Fibroblast of skin of scalp (primary cell): ENCODE measurements around the gene ANGPTL1.
A peak's percentile ranks its signal among the peaks of the same experiment; 100 is the strongest.
"Not testable (repeated sequence)": the region's sequence is repeated elsewhere in the genome, so short reads cannot be mapped to it uniquely, and the experiment has no call there.

ENCODE experiments used
- DNase-seq: peaks from one replicate; pipeline ENCODE4 v3.0.0-alpha.2; 2013

ANGPTL1 gene

DNA sequence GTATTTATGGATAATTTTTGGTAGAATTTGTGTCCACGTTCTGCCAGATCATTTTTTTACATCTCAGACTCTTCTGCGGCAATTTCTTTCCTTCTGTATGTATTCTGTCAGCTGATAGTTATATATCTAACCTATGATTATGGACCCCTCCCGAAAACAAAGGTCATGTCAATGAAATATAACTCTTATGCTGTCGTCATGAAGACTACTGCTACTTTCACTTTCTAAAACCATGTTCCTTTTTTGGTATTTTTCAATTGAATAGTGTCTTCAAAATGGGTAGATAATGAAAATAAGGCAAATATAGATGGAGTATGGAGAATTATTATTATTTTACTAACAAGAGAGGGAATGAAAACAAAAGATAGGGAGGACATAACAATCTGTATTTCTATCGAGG, 3.2 kb downstream of the ANGPTL1 start:
- DNase-seq: no peak

DNA sequence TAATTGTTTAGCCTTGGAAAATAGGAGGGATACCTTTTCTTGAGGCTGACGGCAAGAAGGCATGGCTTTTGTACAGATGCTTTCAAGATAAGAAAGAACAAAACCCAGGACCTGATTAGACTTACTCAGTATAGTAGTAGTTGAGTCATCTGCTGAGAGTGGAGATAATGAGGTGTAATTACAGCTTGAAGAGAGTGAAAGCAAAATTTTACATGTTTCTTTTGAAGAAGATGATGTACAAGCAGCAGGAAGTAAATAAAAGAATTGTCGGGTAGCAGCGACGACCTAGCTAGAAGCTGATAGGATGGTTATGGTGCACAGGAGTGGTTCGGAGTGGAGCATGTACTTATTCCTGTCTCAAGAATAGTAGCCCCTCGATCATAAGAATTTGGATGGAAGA, 6.6 kb downstream of the ANGPTL1 start:
- no peak for DNase-seq

DNA sequence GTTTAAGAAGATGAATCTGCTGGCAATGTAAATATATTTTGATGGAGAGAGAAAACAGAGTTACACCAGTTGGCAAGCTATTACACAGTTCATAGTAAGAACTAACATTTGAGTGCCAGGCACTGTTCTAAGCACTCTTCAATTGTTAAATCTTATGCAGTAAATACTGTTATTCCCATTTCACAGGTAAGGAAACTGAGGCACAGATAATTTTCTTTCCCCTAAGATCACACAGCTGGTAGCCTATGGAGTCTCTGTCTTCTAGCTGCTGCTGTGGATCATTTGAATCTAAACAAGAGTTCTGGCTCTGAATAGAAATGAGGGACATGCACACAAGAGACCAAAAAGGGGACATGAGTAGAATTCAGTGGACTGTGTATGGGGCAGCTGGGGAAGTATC, 8.0 kb downstream of the ANGPTL1 start:
- DNase-seq: no peak

DNA sequence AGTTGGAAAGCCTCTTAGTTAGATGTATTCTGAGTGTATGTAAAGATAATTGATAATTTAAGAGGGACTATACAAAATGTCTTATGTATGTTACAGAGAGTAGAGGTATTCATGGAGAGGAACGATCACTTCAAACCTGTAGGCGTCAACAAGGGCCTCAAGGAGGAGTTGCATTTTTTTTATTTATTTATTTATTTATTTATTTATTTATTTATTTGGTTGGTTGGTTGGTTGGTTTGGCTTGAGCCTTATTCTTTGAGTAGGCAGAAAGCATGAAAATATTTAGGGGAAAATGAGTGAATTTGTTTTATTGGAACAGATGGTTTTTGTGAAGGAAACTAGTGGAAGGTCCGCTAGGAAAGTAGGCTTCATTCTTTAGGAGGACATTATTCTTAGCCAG, 8.5 kb downstream of the ANGPTL1 start:
- no peak for DNase-seq

DNA sequence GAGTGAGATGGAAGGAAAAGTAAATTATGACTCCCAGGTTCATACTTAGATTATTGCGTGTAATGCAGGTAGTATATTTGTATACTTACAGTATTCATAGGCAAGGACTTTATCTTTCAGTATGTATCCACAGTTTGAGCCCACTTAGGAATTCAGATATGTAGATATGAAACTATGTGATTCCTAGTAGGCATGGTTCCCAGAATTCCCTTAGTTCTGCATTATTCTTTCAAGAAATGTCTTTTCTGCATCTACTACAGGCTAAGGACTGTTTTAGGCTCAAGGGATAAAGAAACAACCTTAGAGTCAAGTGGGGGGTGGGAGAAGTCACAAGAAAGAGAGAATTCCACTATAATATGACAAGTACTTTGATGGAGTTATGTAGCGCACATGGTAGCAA, 13.8 kb downstream of the ANGPTL1 start:
- no peak for DNase-seq

DNA sequence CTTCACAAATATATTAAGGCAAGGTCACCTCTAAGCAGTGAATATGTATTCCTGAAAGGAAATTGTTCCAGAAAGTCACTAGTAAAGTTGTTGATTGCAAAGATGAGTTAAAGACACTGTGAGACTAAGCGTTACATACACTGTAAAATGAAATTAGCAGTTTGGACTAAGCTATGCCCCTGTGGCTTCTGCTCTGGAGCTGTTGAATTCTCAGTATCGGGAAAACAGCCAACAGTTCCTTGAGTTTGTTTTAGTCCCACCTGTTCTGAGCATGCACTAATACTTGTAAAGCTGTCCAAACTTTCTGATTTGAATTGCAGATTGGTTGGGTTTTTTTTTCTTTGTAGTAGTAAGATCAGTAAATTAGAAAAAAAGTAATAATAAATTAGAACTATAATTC, 21.0 kb downstream of the ANGPTL1 start:
- no peak for DNase-seq

DNA sequence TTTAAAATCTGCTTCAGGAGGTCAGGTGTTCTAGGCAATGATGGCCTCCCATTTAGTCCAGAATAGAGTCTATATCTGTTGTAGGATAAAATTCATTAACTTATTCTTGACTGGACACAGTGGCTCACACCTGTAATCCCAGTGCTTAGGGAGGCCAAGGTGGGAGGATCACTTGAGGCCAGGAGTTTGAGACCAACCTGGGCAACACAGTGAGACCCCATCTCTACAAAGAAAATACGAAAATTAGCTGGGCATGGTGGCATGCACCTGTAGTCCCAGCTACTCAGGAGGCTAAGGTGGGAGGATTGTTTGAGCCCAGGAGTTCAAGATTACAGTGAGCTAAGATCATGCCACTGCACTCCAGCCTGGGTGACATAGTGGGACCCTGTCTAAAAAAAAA, 23.0 kb downstream of the ANGPTL1 start:
- DNase-seq: not testable (repeated sequence)

DNA sequence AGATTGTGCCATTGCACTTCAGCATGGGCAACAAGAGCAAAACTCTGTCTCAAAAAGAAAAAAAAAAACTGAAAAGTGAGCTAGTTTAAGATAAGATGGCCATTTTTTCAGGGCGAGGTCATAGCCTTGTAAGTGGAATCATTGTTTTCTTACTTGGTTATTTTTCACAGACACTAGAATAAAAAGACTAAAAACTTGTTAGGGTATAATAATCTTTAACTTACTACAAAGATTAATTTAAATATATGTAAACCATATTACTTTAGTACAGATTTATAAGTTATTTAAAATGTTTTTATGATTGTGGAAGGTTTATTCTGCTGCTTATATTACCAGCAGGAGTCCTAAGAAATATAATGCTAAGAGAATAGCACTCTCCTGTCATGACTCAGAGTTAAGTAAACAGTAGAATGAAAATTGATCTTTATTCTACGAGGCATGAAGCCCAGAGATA, 23.5 kb downstream of the ANGPTL1 start:
- DNase-seq: peak; percentile 63

DNA sequence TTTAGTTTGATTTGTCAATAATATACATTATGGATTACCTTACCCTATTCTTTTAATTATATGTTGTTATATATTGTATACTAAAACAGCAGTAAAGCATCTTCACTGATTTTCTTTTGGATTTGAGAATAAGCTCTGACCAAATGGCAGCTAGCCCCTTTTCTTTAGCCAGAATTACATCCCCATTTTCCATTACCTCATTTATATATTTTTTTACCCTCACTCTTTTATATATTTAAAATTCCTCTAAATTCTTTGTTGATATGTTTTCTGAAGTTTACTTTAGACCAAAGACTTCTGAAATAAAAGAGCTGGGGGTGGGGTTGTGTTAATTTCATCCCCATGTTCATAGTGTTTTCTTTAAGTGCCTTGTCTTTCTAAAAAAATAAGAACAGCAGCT, 24.6 kb downstream of the ANGPTL1 start:
- DNase-seq: no peak

DNA sequence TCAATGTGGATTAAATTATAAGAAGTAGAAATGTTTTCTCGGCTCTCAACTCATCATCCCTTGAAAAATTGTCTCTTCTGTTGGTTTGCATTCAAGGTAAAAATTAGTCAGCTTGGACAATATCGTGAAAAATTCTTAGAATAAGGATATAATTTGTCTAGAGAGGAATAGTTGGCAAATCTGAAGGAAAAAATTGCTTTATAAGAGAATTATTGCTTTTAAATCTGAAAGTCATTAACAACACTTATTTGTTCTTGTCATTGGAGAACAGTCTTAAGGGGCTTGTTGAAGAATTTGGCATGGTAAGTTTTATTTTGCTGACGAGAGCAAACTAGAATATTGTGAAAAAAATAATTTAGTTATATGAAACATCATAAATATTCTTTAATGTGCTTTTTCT, 26.4 kb downstream of the ANGPTL1 start:
- DNase-seq: no peak

DNA sequence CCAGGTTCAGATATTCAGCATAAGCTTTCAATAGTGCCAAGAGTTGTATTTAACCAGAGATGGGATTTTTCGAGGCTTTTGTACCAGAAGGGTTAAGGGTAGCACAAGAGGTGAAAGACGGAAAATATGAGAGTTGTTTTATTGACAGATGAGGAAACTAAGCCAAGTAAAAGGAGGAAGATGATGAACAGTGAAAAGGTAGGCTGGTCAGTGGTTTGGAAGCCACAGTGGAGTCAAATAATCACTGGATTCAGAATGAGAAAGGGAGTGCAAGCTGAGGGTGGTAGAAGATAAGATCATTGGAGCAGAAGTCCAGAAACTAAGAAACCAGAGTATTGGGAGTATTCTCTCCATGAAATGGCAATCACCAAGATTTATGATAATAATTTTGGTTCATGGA, 45.7 kb downstream of the ANGPTL1 start:
- no peak for DNase-seq

DNA sequence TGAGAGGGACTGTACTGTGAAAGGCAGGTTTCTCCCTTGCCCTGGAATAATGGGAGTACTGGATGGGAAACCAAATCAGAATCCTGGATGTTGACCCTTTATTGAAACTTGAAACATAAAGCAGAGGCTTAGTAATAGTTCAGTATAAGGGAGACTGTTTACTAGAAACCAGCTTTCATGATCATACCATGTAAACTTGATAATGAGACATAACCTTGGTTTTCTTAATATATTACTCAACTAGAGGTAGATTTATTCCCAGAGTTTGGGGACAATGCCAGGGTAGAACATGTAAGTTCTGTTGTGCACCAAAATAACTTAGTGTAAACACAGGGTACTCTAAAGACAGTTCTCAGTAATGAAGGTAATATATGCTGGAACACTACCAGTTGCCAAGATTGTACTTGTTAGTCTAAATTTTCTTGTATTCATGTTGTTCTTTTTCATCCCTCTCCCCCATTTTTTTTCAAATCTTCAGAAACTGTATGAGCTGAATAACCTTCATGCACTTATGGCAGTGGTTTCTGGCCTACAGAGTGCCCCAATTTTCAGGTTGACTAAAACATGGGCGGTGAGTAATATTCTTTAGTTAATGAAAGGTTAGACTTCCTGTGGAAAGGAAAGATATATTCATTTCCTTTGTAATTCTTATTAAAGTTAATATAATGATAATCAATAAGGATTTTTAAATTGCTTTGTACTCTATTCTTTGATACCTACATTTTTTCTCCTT, 49.6 kb downstream of the ANGPTL1 start:
- DNase-seq: no peak

DNA sequence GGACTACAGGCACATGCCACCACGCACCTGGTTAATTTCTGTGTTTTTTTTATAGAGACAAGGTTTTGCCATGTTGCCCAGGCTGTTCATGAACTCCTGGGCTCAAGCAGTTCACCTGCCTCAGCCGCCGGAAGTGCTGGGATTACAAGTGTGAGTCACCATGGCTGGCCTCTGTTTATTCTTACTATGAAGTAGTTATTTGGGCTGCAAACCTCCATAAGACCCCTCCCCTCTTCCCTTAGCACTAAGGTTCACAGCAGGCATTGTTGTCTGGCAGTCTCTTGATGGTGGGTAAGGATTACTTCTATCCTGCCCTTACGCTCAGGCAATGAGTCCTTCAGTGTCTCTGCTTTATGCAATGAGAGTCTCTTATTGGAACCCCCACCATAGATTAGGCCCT, 51.8 kb downstream of the ANGPTL1 start:
- DNase-seq: no peak

DNA sequence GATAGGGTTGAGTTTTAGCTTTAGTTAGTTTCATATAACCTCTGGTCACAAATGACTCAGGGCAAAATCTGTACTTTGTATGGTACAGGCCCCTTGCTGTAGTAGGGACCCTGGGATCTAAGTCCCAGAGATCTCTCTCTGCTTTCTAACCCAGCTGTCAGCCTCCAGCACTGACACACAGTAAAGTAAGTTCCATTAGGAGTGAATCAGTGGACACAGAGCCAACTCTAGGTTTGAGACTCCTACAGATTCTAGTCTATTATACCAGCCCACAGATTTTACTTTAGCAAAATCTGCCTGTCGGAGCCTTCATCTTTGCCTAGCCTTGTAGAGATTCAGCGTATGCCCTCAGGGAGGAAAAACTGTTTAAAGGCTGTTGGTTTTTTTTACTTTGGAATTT, 52.5 kb downstream of the ANGPTL1 start:
- DNase-seq: peak; percentile 21

DNA sequence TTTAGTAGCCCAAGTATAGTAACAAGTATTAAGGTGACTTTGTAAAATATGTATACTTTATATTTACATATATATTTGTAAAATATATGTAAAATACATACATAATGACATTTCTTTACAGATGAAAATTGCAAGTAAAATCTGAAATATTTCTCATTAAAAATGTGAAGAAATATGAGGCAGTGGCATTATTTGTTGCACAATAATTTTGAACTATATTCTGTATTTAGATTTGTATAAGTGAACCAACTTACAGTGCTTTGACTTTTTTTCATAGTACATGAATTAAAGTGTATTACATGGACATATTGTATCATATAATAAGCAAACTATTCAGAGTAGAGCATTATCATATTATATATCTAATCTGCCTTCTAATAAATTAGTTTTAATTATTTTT, 60.3 kb downstream of the ANGPTL1 start:
- DNase-seq: no peak

DNA sequence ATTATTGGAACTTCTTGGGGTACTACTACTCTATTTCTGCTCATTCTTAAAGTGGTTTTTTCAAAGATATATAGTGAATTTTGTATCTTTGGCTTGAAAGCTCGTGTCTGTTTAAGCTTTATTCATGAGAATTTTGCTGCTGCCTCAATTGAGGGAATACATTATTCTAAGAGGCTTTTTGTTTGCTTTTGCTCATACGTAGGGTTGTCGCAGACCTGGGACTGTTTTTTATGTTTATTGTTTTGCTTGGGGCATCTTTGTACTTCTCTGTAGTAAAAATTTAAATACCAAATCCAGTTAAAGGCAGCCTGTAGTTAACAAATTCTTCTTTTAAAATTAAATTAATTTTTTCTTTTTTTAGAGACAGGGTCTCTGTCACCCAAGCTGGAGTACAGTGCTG, 62.3 kb downstream of the ANGPTL1 start:
- DNase-seq: no peak

DNA sequence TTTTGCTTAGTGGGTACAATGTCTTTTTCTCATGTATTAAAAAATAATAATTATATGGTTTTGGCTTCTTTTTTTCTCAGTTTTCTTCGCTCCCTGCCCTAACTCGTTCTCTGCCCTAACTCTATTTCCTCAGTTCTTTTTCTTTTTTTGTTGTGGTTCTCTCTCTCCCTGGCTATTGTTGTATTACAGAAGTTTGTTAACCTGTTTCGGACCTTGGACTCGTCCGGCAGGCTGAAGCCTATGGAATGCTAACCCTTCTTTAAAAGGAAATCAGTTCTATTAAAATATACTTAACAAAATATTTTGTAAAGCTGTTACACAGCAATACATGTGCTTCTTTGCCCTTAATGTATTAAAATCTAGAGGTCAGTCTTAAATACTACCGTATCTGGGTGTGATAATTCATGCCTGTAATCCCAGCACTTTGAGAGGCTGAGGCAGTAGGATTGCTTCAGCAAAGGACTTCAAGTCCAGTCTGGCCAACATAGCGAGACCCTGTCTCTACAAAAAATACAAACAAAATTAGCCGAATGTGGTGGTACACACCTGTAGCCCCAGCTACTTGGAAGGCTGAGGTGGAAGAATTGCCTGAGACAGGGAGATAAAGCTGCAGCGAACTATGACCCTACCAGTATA, 64.1 kb downstream of the ANGPTL1 start:
- no peak for DNase-seq

DNA sequence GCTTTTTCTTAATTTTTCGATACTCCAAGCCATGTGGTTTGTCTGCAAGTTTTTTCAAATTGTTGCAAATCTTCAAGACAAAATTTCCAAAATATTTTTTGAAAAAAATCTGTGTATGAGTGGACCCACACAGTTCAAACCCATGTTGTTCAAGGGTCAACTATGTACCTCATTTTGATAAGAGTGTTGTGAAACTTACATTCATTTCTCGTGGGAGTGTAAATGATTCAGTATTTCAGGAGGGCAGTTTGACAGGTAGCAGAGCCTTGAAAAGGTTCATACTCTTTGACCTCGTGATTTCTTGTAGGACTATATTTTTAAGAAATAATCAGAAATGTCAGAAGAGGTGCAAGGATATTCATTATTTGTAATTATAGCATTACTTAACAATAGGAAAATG, 68.0 kb downstream of the ANGPTL1 start:
- DNase-seq: no peak
